ENCODE measurements around the gene RPL37.

GRCh38 chr5:40844565-40844964 is 9.5 kb upstream of the RPL37 start:
- TF ChIP-seq CTCF (IDR thresholded peaks at IDR 0.05): no peak
- no peak for TF ChIP-seq POLR2A (IDR thresholded peaks at IDR 0.05)
- no peak for TF ChIP-seq EP300 (IDR thresholded peaks at IDR 0.05)
- no peak for TF ChIP-seq POLR2AphosphoS5 (IDR thresholded peaks at IDR 0.05)
